ENCODE data around the gene KLHL18. TPM values are rescaled to one million over a fixed set of nuclear protein-coding genes. Genes with fewer than 3 reads are reported as not detected.

KLHL18 gene
- total RNA-seq, 2 donors from 2014 or later = 22.3 to 31.6 TPM

DNA sequence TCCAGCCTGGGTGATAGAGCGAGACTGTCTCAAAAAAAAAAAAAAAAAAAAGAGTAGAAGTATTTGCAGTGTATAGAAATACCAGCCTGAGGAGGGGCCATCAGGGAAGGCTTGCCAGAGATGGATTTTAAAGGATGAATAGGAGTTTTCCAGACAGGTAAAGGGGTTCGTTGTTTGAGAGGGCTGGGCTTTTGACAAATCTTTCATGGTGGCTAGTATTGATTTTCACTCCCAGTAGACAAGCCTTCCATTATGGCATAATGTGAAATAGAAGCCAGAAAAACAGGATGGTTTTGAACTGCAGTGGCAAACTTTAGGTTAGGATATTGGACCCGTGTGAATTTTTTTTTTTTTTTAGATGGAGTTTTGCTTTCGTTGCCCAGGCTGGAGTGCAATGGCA, 101.7 kb downstream of the KLHL18 start:
- TF ChIP-seq, protein P1, sequence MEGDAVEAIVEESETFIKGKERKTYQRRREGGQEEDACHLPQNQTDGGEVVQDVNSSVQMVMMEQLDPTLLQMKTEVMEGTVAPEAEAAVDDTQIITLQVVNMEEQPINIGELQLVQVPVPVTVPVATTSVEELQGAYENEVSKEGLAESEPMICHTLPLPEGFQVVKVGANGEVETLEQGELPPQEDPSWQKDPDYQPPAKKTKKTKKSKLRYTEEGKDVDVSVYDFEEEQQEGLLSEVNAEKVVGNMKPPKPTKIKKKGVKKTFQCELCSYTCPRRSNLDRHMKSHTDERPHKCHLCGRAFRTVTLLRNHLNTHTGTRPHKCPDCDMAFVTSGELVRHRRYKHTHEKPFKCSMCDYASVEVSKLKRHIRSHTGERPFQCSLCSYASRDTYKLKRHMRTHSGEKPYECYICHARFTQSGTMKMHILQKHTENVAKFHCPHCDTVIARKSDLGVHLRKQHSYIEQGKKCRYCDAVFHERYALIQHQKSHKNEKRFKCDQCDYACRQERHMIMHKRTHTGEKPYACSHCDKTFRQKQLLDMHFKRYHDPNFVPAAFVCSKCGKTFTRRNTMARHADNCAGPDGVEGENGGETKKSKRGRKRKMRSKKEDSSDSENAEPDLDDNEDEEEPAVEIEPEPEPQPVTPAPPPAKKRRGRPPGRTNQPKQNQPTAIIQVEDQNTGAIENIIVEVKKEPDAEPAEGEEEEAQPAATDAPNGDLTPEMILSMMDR (IDR thresholded peaks at IDR 0.05) = no peak
- intact Hi-C loops (cut with DNase I) = no loop called here

DNA sequence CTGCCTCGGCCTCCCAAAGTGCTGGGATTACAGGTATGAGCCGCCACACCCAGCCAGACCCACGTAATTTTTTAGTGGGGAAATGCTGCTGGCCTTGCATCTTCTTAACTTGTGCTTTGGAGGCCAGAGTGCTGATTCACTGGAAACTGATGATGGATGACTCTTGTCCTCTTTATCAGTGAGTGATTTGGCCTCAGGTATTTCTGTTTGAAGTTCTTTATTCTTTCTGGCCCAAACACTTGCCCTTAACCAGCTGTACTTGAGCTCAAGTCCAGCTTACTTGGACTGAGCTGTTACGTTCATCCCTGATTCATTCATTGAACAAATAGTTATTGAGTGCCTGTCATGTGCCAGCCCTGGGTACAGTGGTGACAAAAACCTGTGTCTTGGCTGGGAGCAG, 102.3 kb downstream of the KLHL18 start:
- intact Hi-C loops (cut with DNase I) = no loop called here
- Histone ChIP-seq H3K9ac (ENCODE audit: low read depth in 2 of 2, low read length in 2 of 2) (no peak overlapping the region), H3K9me3 (no peaks in the 10 kb centered on the region), H3K36me3 (no peaks in the 10 kb centered on the region), H3K27ac (no peak overlapping the region), H3K4me3 (no peak overlapping the region), H3K4me1 (no peaks in the 10 kb centered on the region), H3K27me3 (no peaks in the 10 kb centered on the region)
- DNase-seq = no peak
- TF ChIP-seq, protein P1 (IDR thresholded peaks at IDR 0.05) = no peak

More for the DNA sequence above, 101.7 kb downstream of the KLHL18 start:
- DNase-seq = no peak
- no peaks in the 10 kb centered on the region for H3K27me3 ChIP-seq
- no peaks in the 10 kb centered on the region for H3K9me3 ChIP-seq
- no peaks in the 10 kb centered on the region for H3K4me1 ChIP-seq
- no peaks in the 10 kb centered on the region for H3K36me3 ChIP-seq
- no peak overlapping the region for H3K27ac ChIP-seq
- no peak overlapping the region for H3K9ac ChIP-seq (ENCODE audit: low read depth in 2 of 2, low read length in 2 of 2)
- H3K4me3 ChIP-seq = no peak overlapping the region

DNA sequence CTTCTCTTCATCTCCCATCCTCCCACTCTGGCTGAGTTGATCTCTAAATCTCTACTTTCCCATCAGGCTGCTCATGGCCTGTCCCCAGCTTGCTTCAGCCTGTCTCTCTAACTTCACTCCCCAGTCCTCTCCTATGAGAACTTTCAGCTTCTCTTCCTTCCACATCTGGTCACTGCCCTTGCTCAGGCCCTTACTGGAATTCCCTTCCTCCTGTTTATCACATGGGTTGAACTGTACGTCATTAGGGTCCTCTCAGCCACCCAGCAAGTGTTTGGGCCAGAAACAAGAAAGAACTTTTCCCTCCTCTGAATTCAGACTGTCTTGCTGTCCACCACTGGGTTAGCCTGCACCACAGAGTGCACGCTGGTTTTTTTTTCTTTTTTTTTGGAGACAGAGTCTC, 103.1 kb downstream of the KLHL18 start:
- Histone ChIP-seq H3K27ac (no peak overlapping the region), H3K9me3 (no peaks in the 10 kb centered on the region), H3K4me1 (no peaks in the 10 kb centered on the region), H3K4me3 (no peak overlapping the region), H3K36me3 (no peaks in the 10 kb centered on the region), H3K27me3 (no peaks in the 10 kb centered on the region), H3K9ac (ENCODE audit: low read depth in 2 of 2, low read length in 2 of 2) (no peak overlapping the region)
- intact Hi-C loops (cut with DNase I) = no loop called here
- DNase-seq = no peak
- TF ChIP-seq, protein P1 (IDR thresholded peaks at IDR 0.05) = no peak

DNA sequence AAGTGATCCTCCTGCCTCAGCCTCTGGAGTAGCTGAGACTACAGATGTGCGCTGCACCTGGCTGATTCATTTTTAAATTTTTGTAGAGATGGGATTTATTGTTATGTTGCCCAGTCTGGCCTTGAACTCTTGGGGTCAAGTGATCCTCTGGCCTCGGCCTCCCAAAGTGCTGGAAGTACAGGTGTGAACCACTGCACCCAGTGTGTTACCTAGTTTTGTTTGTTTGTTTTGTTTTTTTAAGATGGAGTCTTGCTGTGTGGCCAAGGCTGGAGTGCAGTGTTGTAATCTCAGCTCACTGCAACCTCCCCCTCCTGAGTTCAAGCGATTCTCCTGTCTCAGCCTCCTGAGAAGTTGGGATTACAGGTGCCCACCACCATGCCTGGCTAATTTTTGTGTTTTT, 110.2 kb downstream of the KLHL18 start:
- intact Hi-C loops (cut with DNase I) = no loop called here
- Histone ChIP-seq H3K27ac (no peak overlapping the region), H3K9ac (ENCODE audit: low read depth in 2 of 2, low read length in 2 of 2) (no peak overlapping the region), H3K9me3 (no peaks in the 10 kb centered on the region), H3K4me3 (no peak overlapping the region), H3K27me3 (no peaks in the 10 kb centered on the region), H3K36me3 (peaks cover 4% of the 10 kb centered on the region), H3K4me1 (no peaks in the 10 kb centered on the region)
- no peak for DNase-seq
- TF ChIP-seq, protein P1 (IDR thresholded peaks at IDR 0.05) = no peak

DNA sequence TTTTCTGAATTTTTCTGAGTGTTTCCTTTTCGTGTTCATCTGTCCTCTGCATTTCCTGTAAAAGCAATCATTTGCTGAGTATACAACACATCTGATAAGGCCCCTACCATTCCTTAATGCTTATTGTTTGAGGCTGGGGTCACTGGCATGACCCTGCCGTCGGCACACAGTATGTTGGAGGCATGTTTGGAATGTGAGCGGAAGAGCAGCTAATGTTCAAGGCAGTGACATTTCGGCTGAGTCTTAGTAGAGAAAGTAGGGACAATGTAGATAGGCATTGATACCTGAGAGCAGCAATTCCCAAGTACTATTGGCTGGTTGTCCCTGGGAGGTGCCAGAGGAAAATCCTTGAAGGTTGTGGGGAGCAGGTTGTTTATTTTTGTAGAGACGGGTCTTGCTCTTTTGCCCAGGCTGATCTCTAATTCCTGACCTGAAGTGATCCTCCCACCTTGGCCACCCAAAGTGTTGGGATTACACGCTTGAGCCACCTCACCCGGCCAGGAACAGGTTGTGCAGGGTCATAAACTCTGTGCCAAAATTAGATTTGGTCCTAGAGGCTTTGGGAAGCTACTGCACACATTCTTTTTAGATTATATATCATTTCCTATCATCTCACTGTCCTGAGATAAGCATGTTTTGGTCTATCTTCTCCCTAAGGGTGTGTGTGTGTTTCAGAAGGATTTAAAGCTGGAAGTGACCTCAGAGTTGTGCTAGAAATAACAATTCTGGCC, 111.6 kb downstream of the KLHL18 start:
- TF ChIP-seq, protein P1 (IDR thresholded peaks at IDR 0.05) = no peak
- no peak overlapping the region for H3K27ac ChIP-seq
- no peak overlapping the region for H3K9ac ChIP-seq (ENCODE audit: low read depth in 2 of 2, low read length in 2 of 2)
- H3K36me3 ChIP-seq = peaks cover 4% of the 10 kb centered on the region
- H3K4me1 ChIP-seq = no peaks in the 10 kb centered on the region
- no peak overlapping the region for H3K4me3 ChIP-seq
- intact Hi-C loops (cut with DNase I) = no loop called here
- no peaks in the 10 kb centered on the region for H3K27me3 ChIP-seq
- DNase-seq = no peak
- H3K9me3 ChIP-seq = no peaks in the 10 kb centered on the region
